Body of pancreas (tissue), 4 donors: Measurements from ENCODE around the gene NCOR1. TPM values are rescaled to one million over a fixed set of nuclear protein-coding genes. Genes with fewer than 3 reads are reported as not detected.

Source experiments
- ATAC-seq: fragments of 150-250 bp; one replicate; pipeline ENCODE4 v1.9.1; 2016
- DNase-seq, 4 donors: peaks; one replicate each; pipeline ENCODE4 v3.0.0-alpha.2; 2019
- H3K27ac ChIP-seq, 4 donors: fragments of 200-600 bp; sonication (generic); 1 replicate in 3 of 4; 2 replicates in 1 of 4; pipeline versions ENCODE4 v1.5.1 to v1.6.1; 2016 to 2019; ENCODE audit warnings: mild to moderate bottlenecking in 1 of 4, mixed read lengths in 1 of 4, moderate library complexity in 1 of 4
- H3K27me3 ChIP-seq, 2 donors: fragments of 200-600 bp; sonication (generic); one replicate each; pipeline ENCODE4 v1.6.0; 2016; ENCODE audit warnings: mild to moderate bottlenecking in 1 of 2
- H3K36me3 ChIP-seq, 2 donors: fragments of 200-600 bp; sonication (generic); replicated peaks in 1 of 2; 2 replicates each; pipeline ENCODE4 v1.5.1; 2016; ENCODE audit warnings: low read depth in 2 of 2; ENCODE audit not compliant: insufficient read depth in 1 of 2
- H3K4me1 ChIP-seq: fragments of 200-600 bp; sonication (generic); one replicate; pipeline ENCODE4 v1.6.0; 2016
- H3K4me3 ChIP-seq, 2 donors: fragments of 200-600 bp; sonication (generic); 1 replicate in 1 of 2; 2 replicates in 1 of 2; pipeline ENCODE4 v1.5.1; 2016 to 2019
- H3K9me3 ChIP-seq, 3 donors: fragments of 200-600 bp; sonication (generic); 1 replicate in 2 of 3; 2 replicates in 1 of 3; pipeline ENCODE4 v1.5.1; 2016
- POLR2A ChIP-seq, 3 donors: fragments of 450-650 bp; IDR thresholded peaks; one replicate each; pipeline ENCODE4 v1.6.1; 2016; ENCODE audit warnings: antibody characterized with exemption in 3 of 3, mild to moderate bottlenecking in 2 of 3
- WGBS, 2 donors: methylation state at CpG; one replicate each; pipeline ENCODE4 v1.1.5; 2017; 5-methylcytosine and 5-hydroxymethylcytosine counted together
- intact Hi-C: fragments of 100-400 bp; cut with DNase I; formaldehyde crosslinking; loops from one replicate; pipeline ENCODE4 v1.15.1; 2023
- total RNA-seq, 2 donors: library from RNA; depleted of rRNA; stranded (reverse); fragments of >200 nt; gene quantifications; one replicate each; pipeline ENCODE4 v1.1.0, GENCODE V29; 2016
- TF ChIP-seq, protein P1 (sequence below), 7 experiments: fragments of 450-650 bp in 4 of 7; fragments of 200-600 bp in 3 of 7; sonication (generic) in 3 of 7; IDR thresholded peaks; one replicate each; pipeline ENCODE4 v1.5.1; 2016 to 2019; ENCODE audit warnings: antibody characterized with exemption in 7 of 7

The NCOR1 gene
- total RNA-seq, 2 donors from 2014 or later: 120 to 230 TPM

GRCh38 chr17:16107165-16107770, 108.1 kb downstream of the NCOR1 start:
- Histone ChIP-seq H3K4me3 (no peak overlapping the region), H3K9me3 (no peaks in the 10 kb centered on the region), H3K36me3 (no peaks in the 10 kb centered on the region), H3K4me1 (no peaks in the 10 kb centered on the region), H3K27ac (no peak overlapping the region), H3K27me3 (no peaks in the 10 kb centered on the region)
- no peak for DNase-seq
- TF ChIP-seq POLR2A (IDR thresholded peaks at IDR 0.05): no peak
- TF ChIP-seq, protein P1, sequence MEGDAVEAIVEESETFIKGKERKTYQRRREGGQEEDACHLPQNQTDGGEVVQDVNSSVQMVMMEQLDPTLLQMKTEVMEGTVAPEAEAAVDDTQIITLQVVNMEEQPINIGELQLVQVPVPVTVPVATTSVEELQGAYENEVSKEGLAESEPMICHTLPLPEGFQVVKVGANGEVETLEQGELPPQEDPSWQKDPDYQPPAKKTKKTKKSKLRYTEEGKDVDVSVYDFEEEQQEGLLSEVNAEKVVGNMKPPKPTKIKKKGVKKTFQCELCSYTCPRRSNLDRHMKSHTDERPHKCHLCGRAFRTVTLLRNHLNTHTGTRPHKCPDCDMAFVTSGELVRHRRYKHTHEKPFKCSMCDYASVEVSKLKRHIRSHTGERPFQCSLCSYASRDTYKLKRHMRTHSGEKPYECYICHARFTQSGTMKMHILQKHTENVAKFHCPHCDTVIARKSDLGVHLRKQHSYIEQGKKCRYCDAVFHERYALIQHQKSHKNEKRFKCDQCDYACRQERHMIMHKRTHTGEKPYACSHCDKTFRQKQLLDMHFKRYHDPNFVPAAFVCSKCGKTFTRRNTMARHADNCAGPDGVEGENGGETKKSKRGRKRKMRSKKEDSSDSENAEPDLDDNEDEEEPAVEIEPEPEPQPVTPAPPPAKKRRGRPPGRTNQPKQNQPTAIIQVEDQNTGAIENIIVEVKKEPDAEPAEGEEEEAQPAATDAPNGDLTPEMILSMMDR (IDR thresholded peaks at IDR 0.05): no peak
- 83 to 90% methylated on average over 8 of the region's 8 CpGs for WGBS, 2 donors
- intact Hi-C loops: no loop called here
- ATAC-seq: no peak

DNA sequence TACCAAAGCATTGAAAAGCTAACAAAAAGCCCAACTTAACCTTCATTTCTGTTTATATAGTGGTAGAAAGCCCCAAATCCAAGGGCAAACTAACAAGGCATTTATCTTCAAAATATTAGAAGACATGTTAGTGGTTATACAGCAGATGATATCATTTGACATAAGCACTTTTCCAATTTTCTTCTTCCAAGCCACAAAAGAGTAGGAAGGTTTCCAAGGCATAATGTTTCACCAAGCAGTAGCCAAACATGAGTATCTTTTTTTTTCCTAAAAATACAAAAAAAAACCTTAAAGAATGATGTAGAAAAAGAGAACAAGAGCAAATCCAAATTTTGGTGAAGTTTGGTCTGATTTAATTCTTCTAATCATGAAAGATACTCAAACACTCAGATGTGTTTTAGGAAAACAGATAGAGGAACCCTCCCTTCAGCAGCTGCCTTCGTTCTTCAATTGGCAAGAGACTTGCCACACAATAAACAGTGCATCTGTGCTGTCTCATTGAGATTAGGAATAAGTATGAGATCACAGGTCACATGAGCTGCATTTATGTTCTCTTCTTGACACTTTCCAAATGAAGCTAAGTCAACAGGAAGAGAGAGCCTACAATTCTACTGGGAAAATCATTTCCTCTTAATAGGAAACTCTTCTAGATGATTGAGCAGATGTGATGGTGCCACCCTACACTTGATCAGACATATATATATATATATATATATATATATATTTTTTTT, 109.0 kb downstream of the NCOR1 start:
- 55 to 70% methylated on average over 1 of the region's 1 CpG for WGBS, 2 donors
- Histone ChIP-seq H3K4me3 (no peak overlapping the region), H3K27me3 (no peaks in the 10 kb centered on the region), H3K4me1 (no peaks in the 10 kb centered on the region), H3K36me3 (peaks cover 3 to 4% of the 10 kb centered on the region in 2 donors), H3K9me3 (no peaks in the 10 kb centered on the region), H3K27ac (no peak overlapping the region)
- TF ChIP-seq, protein P1 (IDR thresholded peaks at IDR 0.05): no peak
- TF ChIP-seq POLR2A (IDR thresholded peaks at IDR 0.05): no peak
- intact Hi-C loops: no loop called here
- no peak for DNase-seq
- peak; percentile 40 for ATAC-seq

- DNase-seq: no peak
- Histone ChIP-seq H3K9me3 (no peaks in the 10 kb centered on the region), H3K27me3 (no peaks in the 10 kb centered on the region), H3K27ac (no peak overlapping the region), H3K36me3 (peaks cover 5 to 7% of the 10 kb centered on the region in 2 donors), H3K4me1 (no peaks in the 10 kb centered on the region), H3K4me3 (no peak overlapping the region)
- ATAC-seq: no peak
- intact Hi-C loops: no loop called here
- TF ChIP-seq, protein P1 (IDR thresholded peaks at IDR 0.05): no peak
- no peak for TF ChIP-seq POLR2A (IDR thresholded peaks at IDR 0.05)
- WGBS, 2 donors: 93 to 96% methylated on average over 4 of the region's 4 CpGs
These were observed 111.1 kb downstream of the NCOR1 start for GRCh38 chr17:16104189-16104588.

GRCh38 chr17:16101440-16101839, 113.9 kb downstream of the NCOR1 start:
- WGBS, 2 donors: 91 to 96% methylated on average over 6 of the region's 6 CpGs
- Histone ChIP-seq H3K4me3 (no peak overlapping the region), H3K36me3 (peaks cover 16 to 17% of the 10 kb centered on the region in 2 donors), H3K27me3 (no peaks in the 10 kb centered on the region), H3K4me1 (no peaks in the 10 kb centered on the region), H3K9me3 (no peaks in the 10 kb centered on the region), H3K27ac (no peak overlapping the region)
- intact Hi-C loops: no loop called here
- no peak for DNase-seq
- no peak for ATAC-seq
- TF ChIP-seq, protein P1 (IDR thresholded peaks at IDR 0.05): no peak
- TF ChIP-seq POLR2A (IDR thresholded peaks at IDR 0.05): no peak
